H9 (cell line): ENCODE data around the gene RBMS3. TPM values are rescaled to one million over a fixed set of nuclear protein-coding genes. Genes with fewer than 3 reads are reported as not detected.

Experiments
- DNase-seq: peaks from one replicate; pipeline ENCODE4 v3.0.0-alpha.2; 2017
- H2AFZ ChIP-seq: one replicate; pipeline ENCODE4 v1.6.1; 2013; ENCODE audit warnings: mild to moderate bottlenecking, low read length, control low read depth, moderate library complexity
- H2AK5ac ChIP-seq: 2 replicates; pipeline ENCODE4 v1.6.1; 2013; ENCODE audit warnings: low read length, control low read depth, mixed read lengths; ENCODE audit not compliant: insufficient read length
- H2BK120ac ChIP-seq: one replicate; pipeline ENCODE4 v1.6.1; 2013; ENCODE audit warnings: low read depth, mild to moderate bottlenecking, low read length, control low read depth, inconsistent platforms; ENCODE audit not compliant: poor library complexity, severe bottlenecking
- H2BK12ac ChIP-seq: 2 replicates; pipeline ENCODE4 v1.6.1; 2013; ENCODE audit warnings: low read length, control low read depth, mixed read lengths, low read depth; ENCODE audit not compliant: insufficient read length
- H2BK15ac ChIP-seq: 2 replicates; pipeline ENCODE4 v1.6.1; 2013; ENCODE audit warnings: low read depth, low read length, control low read depth
- H2BK20ac ChIP-seq: one replicate; pipeline ENCODE4 v1.6.1; 2013; ENCODE audit warnings: low read depth, mild to moderate bottlenecking, low read length, control low read depth, inconsistent platforms; ENCODE audit not compliant: poor library complexity, severe bottlenecking
- H2BK5ac ChIP-seq: 2 replicates; pipeline ENCODE4 v1.6.1; 2013; ENCODE audit warnings: low read length, control low read depth, mixed read lengths; ENCODE audit not compliant: insufficient read length
- H3K14ac ChIP-seq: 2 replicates; pipeline ENCODE4 v1.6.1; 2013; ENCODE audit warnings: low read length, control low read depth; ENCODE audit not compliant: insufficient read depth
- H3K18ac ChIP-seq: 2 replicates; pipeline ENCODE4 v1.6.1; 2013; ENCODE audit warnings: low read depth, mild to moderate bottlenecking, mixed read lengths, low read length, control low read depth; ENCODE audit not compliant: insufficient read length
- H3K23ac ChIP-seq: 2 replicates; pipeline ENCODE4 v1.6.1; 2013; ENCODE audit warnings: low read length, control low read depth, mixed read lengths, low read depth; ENCODE audit not compliant: insufficient read length
- H3K23me2 ChIP-seq: 2 replicates; pipeline ENCODE4 v1.6.1; 2013; ENCODE audit warnings: low read depth, mild to moderate bottlenecking, mixed read lengths, low read length, control low read depth; ENCODE audit not compliant: insufficient read length, poor library complexity, severe bottlenecking
- H3K27ac ChIP-seq: 2 replicates; pipeline ENCODE4 v1.5.1; 2013; ENCODE audit warnings: low read length, control low read depth, mixed read lengths, low read depth; ENCODE audit not compliant: insufficient read length
- H3K27me3 ChIP-seq: 2 replicates; pipeline ENCODE4 v1.6.1; 2013; ENCODE audit warnings: low read length, control low read depth, inconsistent platforms; ENCODE audit not compliant: insufficient read depth
- H3K4ac ChIP-seq: 2 replicates; pipeline ENCODE4 v1.6.1; 2013; ENCODE audit warnings: low read depth, mild to moderate bottlenecking, control low read depth, inconsistent platforms, low read length, moderate library complexity
- H3K4me1 ChIP-seq: 2 replicates; pipeline ENCODE4 v1.6.1; 2013; ENCODE audit warnings: low read length, control low read depth, inconsistent platforms; ENCODE audit not compliant: insufficient read depth
- H3K4me2 ChIP-seq: 2 replicates; pipeline ENCODE4 v1.6.1; 2013; ENCODE audit warnings: low read length, control low read depth, mixed read lengths; ENCODE audit not compliant: insufficient read length, insufficient read depth
- H3K56ac ChIP-seq: 2 replicates; pipeline ENCODE4 v1.6.1; 2013; ENCODE audit warnings: low read depth, mild to moderate bottlenecking, mixed read lengths, low read length, control low read depth; ENCODE audit not compliant: insufficient read length
- H3K79me1 ChIP-seq: 2 replicates; pipeline ENCODE4 v1.6.1; 2013; ENCODE audit warnings: low read depth, mild to moderate bottlenecking, moderate library complexity, low read length, control low read depth, inconsistent platforms; ENCODE audit not compliant: insufficient read depth, poor library complexity, severe bottlenecking
- H3K79me2 ChIP-seq: 2 replicates; pipeline ENCODE4 v1.6.1; 2013; ENCODE audit warnings: low read length, control low read depth, inconsistent platforms; ENCODE audit not compliant: insufficient read depth
- H3K9ac ChIP-seq: 2 replicates; pipeline ENCODE4 v1.6.1; 2013; ENCODE audit warnings: low read length, control low read depth, mixed read lengths; ENCODE audit not compliant: insufficient read length; ENCODE audit errors: extremely low read depth
- H3K9me3 ChIP-seq: one replicate; pipeline ENCODE4 v1.6.1; 2013; ENCODE audit warnings: low read depth, low read length, inconsistent platforms; ENCODE audit not compliant: control insufficient read depth
- H3T11ph ChIP-seq: one replicate; pipeline ENCODE4 v1.6.1; 2013; ENCODE audit warnings: mild to moderate bottlenecking, low read length, control low read depth, inconsistent platforms
- H4K20me1 ChIP-seq: one replicate; pipeline ENCODE4 v1.6.1; 2013; ENCODE audit not compliant: control insufficient read depth, insufficient read length, insufficient read depth
- H4K5ac ChIP-seq: 2 replicates; pipeline ENCODE4 v1.6.1; 2013; ENCODE audit warnings: low read depth, mild to moderate bottlenecking, mixed read lengths, low read length, control low read depth; ENCODE audit not compliant: insufficient read length
- H4K8ac ChIP-seq: replicated peaks from 2 replicates; pipeline ENCODE4 v1.6.1; 2013; ENCODE audit warnings: low read length, control low read depth, mixed read lengths, low read depth; ENCODE audit not compliant: insufficient read length
- H4K91ac ChIP-seq: 2 replicates; pipeline ENCODE4 v1.6.1; 2013; ENCODE audit warnings: low read depth, mild to moderate bottlenecking, moderate library complexity, mixed read lengths, low read length, control low read depth; ENCODE audit not compliant: insufficient read length
- H3K27ac Mint-ChIP-seq, 3 experiments: 2 replicates in 2 of 3; 3 replicates in 1 of 3; pipeline ENCODE4 v1.8.0; 2020 to 2021; ENCODE audit warnings: mixed read lengths in 3 of 3, mild to moderate bottlenecking in 1 of 3, moderate library complexity in 1 of 3
- H3K27me3 Mint-ChIP-seq: 2 replicates; pipeline ENCODE4 v1.8.0; 2021; ENCODE audit warnings: low read depth, mild to moderate bottlenecking, moderate library complexity, mixed read lengths
- H3K36me3 Mint-ChIP-seq, 3 experiments: 2 replicates in 2 of 3; 3 replicates in 1 of 3; pipeline ENCODE4 v1.8.0; 2020 to 2021; ENCODE audit warnings: low read depth in 3 of 3, mixed read lengths in 3 of 3; ENCODE audit not compliant: insufficient read depth in 1 of 3
- H3K4me1 Mint-ChIP-seq, 2 experiments: 2 replicates each; pipeline ENCODE4 v1.8.0; 2020; ENCODE audit warnings: mixed read lengths in 2 of 2
- H3K4me3 Mint-ChIP-seq, 2 experiments: 2 replicates in 1 of 2; 3 replicates in 1 of 2; pipeline ENCODE4 v1.8.0; 2020 to 2021; ENCODE audit warnings: mild to moderate bottlenecking in 2 of 2, mixed read lengths in 2 of 2, moderate library complexity in 1 of 2
- H3K9me3 Mint-ChIP-seq, 2 experiments: 2 replicates in 1 of 2; 3 replicates in 1 of 2; pipeline ENCODE4 v1.8.0; 2020; ENCODE audit warnings: mild to moderate bottlenecking in 2 of 2, mixed read lengths in 2 of 2, moderate library complexity in 1 of 2
- CTCF ChIP-seq: fragments of 200-600 bp; sonication (generic); conservative IDR thresholded peaks from 3 replicates; pipeline ENCODE4 v1.8.0; 2021; ENCODE audit warnings: antibody characterized with exemption, mild to moderate bottlenecking
- WGBS: extraction: QIAGEN DNeasy Blood & Tissue Kit; methylation state at CpG from one replicate; pipeline ENCODE4 v1.1.7; 2013; ENCODE audit warnings: missing lambda C conversion rate, low lambda C conversion rate, mixed read lengths; ENCODE audit not compliant: insufficient read length; ENCODE audit errors: extremely low coverage; 5-methylcytosine and 5-hydroxymethylcytosine counted together
- total RNA-seq: library from RNA; stranded (reverse); gene quantifications from 2 replicates; pipeline ENCODE4 v1.2.1, GENCODE V29; 2021

The RBMS3 gene
- total RNA-seq, 1 experiment from 2014 or later, result 8.1 TPM

- Histone ChIP-seq H3K4me2 (no peak overlapping the region), H3K27me3 (no peaks in the 10 kb centered on the region), H3K18ac (no peak overlapping the region), H2AK5ac (no peak overlapping the region), H2BK15ac (no peak overlapping the region), H3K79me1 (no peaks in the 10 kb centered on the region), H3K9ac (no peak overlapping the region), H3K79me2 (no peaks in the 10 kb centered on the region), H3K56ac (no peak overlapping the region), H4K20me1 (no peaks in the 10 kb centered on the region), H2BK20ac (no peak overlapping the region), H2BK120ac (no peak overlapping the region), H2BK12ac (no peak overlapping the region), H3T11ph (no peak overlapping the region), H4K91ac (no peak overlapping the region), H3K4ac (no peak overlapping the region), H3K14ac (no peak overlapping the region), H3K23me2 (no peaks in the 10 kb centered on the region), H3K9me3 (no peaks in the 10 kb centered on the region), H4K5ac (no peak overlapping the region), H3K4me1 (no peaks in the 10 kb centered on the region), H3K23ac (no peak overlapping the region), H4K8ac (no peak overlapping the region), H3K27ac (no peak overlapping the region), H2BK5ac (no peak overlapping the region), H2AFZ (no peak overlapping the region)
- no peaks in the 10 kb centered on the region for H3K27me3 Mint-ChIP-seq
- H3K9me3 Mint-ChIP-seq, result no peaks in the 10 kb centered on the region; a peak in 2 of 5 replicates
- DNase-seq, result no peak
- no peak overlapping the region for H3K27ac Mint-ChIP-seq
- TF ChIP-seq CTCF, result no peak
- H3K4me3 Mint-ChIP-seq, result no peak overlapping the region
- H3K36me3 Mint-ChIP-seq, result 0 out of 7 replicates have a peak, but pooled peaks cover 0 to 1% (median 0%) of the 10 kb centered on the region in 3 experiments
- H3K4me1 Mint-ChIP-seq, result no peaks in the 10 kb centered on the region; a peak in 1 of 4 replicates
- no CpG with 5 or more reads among the region's 4 CpGs for whole genome bisulfite sequencing
These were observed 755.2 kb downstream of the RBMS3 start for GRCh38 chr3:30035935-30036567.
